GM12878 (cell line): ENCODE results near the gene SCLY. TPM values are rescaled to one million over a fixed set of nuclear protein-coding genes. Genes with fewer than 3 reads are reported as not detected.

Source experiments
- ATAC-seq: fragments of 200-7000 bp; cut with Tn5 transposase; 3 replicates; pipeline ENCODE4 v1.9.1; 2020; ENCODE audit warnings: mild to moderate bottlenecking, moderate library complexity
- BruUV-seq: library from RNA; stranded (reverse); fragments of 400-500 nt; replicated peaks from 2 replicates; lab custom pipeline; 2021; lab: Mats Ljungman, UMichigan
- CTCF ChIA-PET: fragments of 300-600 bp; sonication (Branson Sonifier 250); formaldehyde crosslinking; extraction: SDS; loops from one replicate; lab custom pipeline; 2021; ENCODE audit warnings: inconsistent platforms; lab: Yijun Ruan, JAX
- POLR2A ChIA-PET: fragments of 350-600 bp; formaldehyde crosslinking; extraction: SDS; loops from one replicate; lab custom pipeline; 2021; ENCODE audit warnings: inconsistent platforms; lab: Charles Lee
- RAD21 ChIA-PET: fragments of 300-600 bp; sonication (Branson Sonifier 250); formaldehyde crosslinking; loops from one replicate; lab custom pipeline; 2023; ENCODE audit warnings: antibody characterized with exemption; ENCODE audit not compliant: unreplicated experiment; lab: Charles Lee
- SMC1A ChIA-PET: fragments of 300-600 bp; sonication (Branson Sonifier 250); formaldehyde crosslinking; loops from one replicate; lab custom pipeline; 2023; ENCODE audit not compliant: unreplicated experiment, uncharacterized antibody; lab: Charles Lee
- DNase-seq: peaks from one replicate; pipeline ENCODE4 v3.0.0-alpha.2; 2011; ENCODE audit warnings: low read depth, low spot score
- FAIRE-seq: peaks from 3 replicates; lab custom pipeline; 2011; peaks lifted over from hg19 to GRCh38; lab: Jason Lieb, UNC
- H2AFZ ChIP-seq: 2 replicates; pipeline ENCODE4 v1.6.0; 2011; ENCODE audit warnings: low read depth, low read length, control low read depth; ENCODE audit not compliant: control insufficient read depth
- H3K27ac ChIP-seq: 2 replicates; pipeline ENCODE4 v1.5.1; 2011; ENCODE audit warnings: control low read depth; ENCODE audit not compliant: control insufficient read depth, insufficient read depth
- H3K27me3 ChIP-seq, 2 experiments: replicated peaks in 1 of 2; 2 replicates each; pipeline versions ENCODE4 v1.6.0 to v1.6.1; 2011; ENCODE audit warnings: low read length in 1 of 2; ENCODE audit not compliant: control insufficient read depth in 2 of 2, insufficient read depth in 2 of 2
- H3K36me3 ChIP-seq, 2 experiments: 2 replicates each; pipeline ENCODE4 v1.5.1; 2011; ENCODE audit warnings: low read length in 1 of 2; ENCODE audit not compliant: control insufficient read depth in 2 of 2, insufficient read depth in 2 of 2
- H3K4me1 ChIP-seq: 2 replicates; pipeline ENCODE4 v1.6.1; 2011; ENCODE audit warnings: mild to moderate bottlenecking, low read length, moderate library complexity, mixed read lengths; ENCODE audit not compliant: control insufficient read depth, insufficient read depth
- H3K4me2 ChIP-seq: 2 replicates; pipeline ENCODE4 v1.6.0; 2011; ENCODE audit warnings: control low read depth; ENCODE audit not compliant: control insufficient read depth, insufficient read depth
- H3K4me3 ChIP-seq: fragments of 200-600 bp; sonication (generic); 2 replicates; pipeline ENCODE4 v1.5.1; 2016
- H3K79me2 ChIP-seq: 2 replicates; pipeline ENCODE4 v1.6.0; 2011; ENCODE audit warnings: low read length; ENCODE audit not compliant: control insufficient read depth, insufficient read depth
- H3K9ac ChIP-seq: 2 replicates; pipeline ENCODE4 v1.8.0; 2011; ENCODE audit warnings: low read length, control low read depth, mixed read lengths; ENCODE audit not compliant: control insufficient read depth, insufficient read depth
- H3K9me3 ChIP-seq: replicated peaks from 3 replicates; pipeline ENCODE4 v1.5.1; 2011; ENCODE audit warnings: mild to moderate bottlenecking, low read length; ENCODE audit not compliant: control insufficient read depth, insufficient read depth
- H4K20me1 ChIP-seq: 2 replicates; pipeline ENCODE4 v1.6.0; 2011; ENCODE audit not compliant: control insufficient read depth, insufficient read depth
- ATF7 ChIP-seq: fragments of 450-650 bp; IDR thresholded peaks from 2 replicates; pipeline ENCODE4 v1.6.1; 2016; ENCODE audit warnings: low read depth, mild to moderate bottlenecking
- BCL11A ChIP-seq: IDR thresholded peaks from 2 replicates; pipeline ENCODE4 v1.6.1; 2011; ENCODE audit warnings: low read depth, low read length
- CHD2 ChIP-seq: IDR thresholded peaks from 2 replicates; pipeline ENCODE4 v1.6.1; 2011; ENCODE audit warnings: low read depth, low read length, improper control_type of control experiment, borderline replicate concordance
- DPF2 ChIP-seq: fragments of 450-650 bp; IDR thresholded peaks from 2 replicates; pipeline ENCODE4 v1.6.1; 2017; ENCODE audit warnings: mild to moderate bottlenecking
- KAT2A ChIP-seq: conservative IDR thresholded peaks from 2 replicates; pipeline ENCODE4 v1.6.1; 2011; ENCODE audit warnings: low read depth, low read length; ENCODE audit not compliant: control insufficient read depth
- KLF5 ChIP-seq: fragments of 450-650 bp; IDR thresholded peaks from 2 replicates; pipeline ENCODE4 v1.6.1; 2014; ENCODE audit warnings: mild to moderate bottlenecking; ENCODE audit not compliant: partially characterized antibody
- MTA2 ChIP-seq: fragments of 450-650 bp; IDR thresholded peaks from 2 replicates; pipeline ENCODE4 v1.6.1; 2016; ENCODE audit warnings: low read depth, mild to moderate bottlenecking, moderate library complexity
- PAX8 ChIP-seq: fragments of 450-650 bp; IDR thresholded peaks from 2 replicates; pipeline ENCODE4 v1.6.1; 2017; ENCODE audit warnings: mild to moderate bottlenecking, moderate library complexity
- RAD51 ChIP-seq: fragments of 450-650 bp; IDR thresholded peaks from 2 replicates; pipeline ENCODE4 v1.6.1; 2016; ENCODE audit warnings: moderate library complexity, mild to moderate bottlenecking, inconsistent platforms
- RB1 ChIP-seq: fragments of 450-650 bp; formaldehyde crosslinking; IDR thresholded peaks from 2 replicates; pipeline ENCODE4 v1.6.1; 2017; ENCODE audit warnings: mild to moderate bottlenecking, borderline replicate concordance
- SIN3A ChIP-seq: IDR thresholded peaks from 2 replicates; pipeline ENCODE4 v1.6.1; 2012; ENCODE audit warnings: low read depth, low read length, improper control_type of control experiment
- SUZ12 ChIP-seq: fragments of 200-600 bp; sonication (generic); IDR thresholded peaks from one replicate; pipeline ENCODE4 v1.6.1; 2018; ENCODE audit warnings: antibody characterized with exemption, mild to moderate bottlenecking; ENCODE audit not compliant: unreplicated experiment
- TARDBP ChIP-seq: IDR thresholded peaks from 2 replicates; pipeline ENCODE4 v1.6.1; 2016; ENCODE audit warnings: borderline replicate concordance
- ZNF384 ChIP-seq: IDR thresholded peaks from 2 replicates; pipeline ENCODE4 v1.6.1; 2012; ENCODE audit warnings: low read depth, mild to moderate bottlenecking, low read length, improper control_type of control experiment, borderline replicate concordance
- WGBS: methylation state at CpG from one replicate; pipeline ENCODE4 v1.1.6; 2016; ENCODE audit warnings: low lambda C conversion rate; ENCODE audit not compliant: insufficient replicate concordance, insufficient coverage; ENCODE audit errors: missing lambda C conversion rate; 5-methylcytosine and 5-hydroxymethylcytosine counted together
- in situ Hi-C: fragments of 300-500 bp; cut with MboI; formaldehyde crosslinking; loops from 9 replicates; pipeline ENCODE4 v1.14.3; 2018; ENCODE audit warnings: mixed read lengths
- intact Hi-C: fragments of 100-400 bp; cut with micrococcal nuclease; formaldehyde crosslinking; loops from one replicate; pipeline ENCODE4 v1.14.2; 2022; ENCODE audit not compliant: unreplicated experiment
- polyA plus RNA-seq, 11 experiments: library from polyadenylated mRNA; depleted of rRNA in 4 of 11; unstranded in 6 of 11; stranded (reverse) in 5 of 11; fragments of >200 nt; fragmentation: Nextera tagmentation in 4 of 11; fragmentation: Illumina TruSeq in 1 of 11; extraction: Ambion mirVana in 4 of 11; extraction: Trizol in 1 of 11; gene quantifications; 1 replicate in 1 of 11; 2 replicates in 10 of 11; pipeline versions ENCODE4 v1.2.1 to v1.2.3, GENCODE V29; 2011 to 2016; ENCODE audit warnings: inconsistent platforms in 2 of 11, missing spikeins in 2 of 11, low read depth in 1 of 11
- total RNA-seq, 4 experiments: library from RNA; depleted of rRNA in 3 of 4; stranded (reverse); fragments of >200 nt in 3 of 4; fragmentation: Illumina TruSeq in 1 of 4; extraction: Trizol in 1 of 4; gene quantifications; 2 replicates each; pipeline versions ENCODE4 v1.2.1 to v1.2.3, GENCODE V29; 2013 to 2021
- TF ChIP-seq, protein P1 (sequence below): fragments of 150-350 bp; IDR thresholded peaks from 2 replicates; pipeline ENCODE4 v1.6.1; 2014; ENCODE audit warnings: mild to moderate bottlenecking, low read depth, low read length
- TF ChIP-seq, protein P2 (sequence below): fragments of 450-650 bp; IDR thresholded peaks from 2 replicates; pipeline ENCODE4 v1.6.1; 2016; ENCODE audit warnings: mild to moderate bottlenecking
- TF ChIP-seq, protein P3 (sequence below): fragments of 450-650 bp; formaldehyde crosslinking; IDR thresholded peaks from 2 replicates; pipeline ENCODE4 v1.4.0; 2020; ENCODE audit warnings: mild to moderate bottlenecking, moderate library complexity

SCLY gene
- total and polyA plus RNA-seq, 10 of the 15 experiments (the other 5 are each of a cell fraction or from before 2014, with no cell fraction given) = 3.3 to 49.1 (median 32.3) TPM

DNA sequence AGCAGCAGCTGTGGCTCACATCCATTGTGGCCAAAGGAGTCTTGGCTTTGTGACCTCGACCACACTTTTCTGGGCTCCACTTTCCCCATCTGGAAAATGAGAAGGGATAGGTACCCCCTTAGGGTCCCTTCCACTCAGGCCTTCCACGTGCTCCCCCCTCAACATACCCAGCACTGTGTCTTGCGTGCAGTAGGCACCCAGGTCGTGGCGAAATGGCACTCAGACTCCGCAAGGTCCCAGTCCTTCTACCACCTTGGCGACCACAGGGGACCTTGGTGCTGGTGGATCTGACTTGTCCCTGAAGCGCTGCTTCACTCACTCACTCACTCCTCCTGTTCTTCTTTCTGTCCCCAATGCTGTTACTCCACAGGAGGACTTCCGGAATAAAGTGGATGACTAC, 19.9 kb upstream of the SCLY start:
- H3K4me2 ChIP-seq = no peak overlapping the region
- H3K27ac ChIP-seq = no peak overlapping the region
- SMC1A ChIA-PET = interaction anchor here (1.1 to 2.1 kb wide), 2 partner anchors 13 to 43 kb away, joined by 3 to 6 read pairs; no protein-coding TSS in a partner anchor
- POLR2A ChIA-PET = no interaction called here
- DNase-seq = no peak
- no peak overlapping the region for H2AFZ ChIP-seq
- H4K20me1 ChIP-seq = no peaks in the 10 kb centered on the region
- RAD21 ChIA-PET = interaction anchor here (1.3 kb wide), 1 partner anchor 20 kb away, joined by 3 read pairs; the partner anchor contains the start of gene SCLY
- no peaks in the 10 kb centered on the region for H3K4me1 ChIP-seq
- no peak for ATAC-seq
- peaks cover 4 to 6% of the 10 kb centered on the region in 2 experiments; a peak in 3 of 4 replicates for H3K36me3 ChIP-seq
- H3K4me3 ChIP-seq = no peak overlapping the region
- H3K27me3 ChIP-seq = no peaks in the 10 kb centered on the region
- intact Hi-C loops (no loop called here), in situ Hi-C loops (no loop called here)
- CTCF ChIA-PET = no interaction called here
- H3K9me3 ChIP-seq = no peaks in the 10 kb centered on the region
- H3K9ac ChIP-seq = no peak overlapping the region
- no peaks in the 10 kb centered on the region for H3K79me2 ChIP-seq
- no peak for FAIRE-seq
- WGBS = 71% methylated on average over 9 of the region's 9 CpGs
- TF ChIP-seq KLF5 (no peak), BCL11A (no peak), DPF2 (no peak), CHD2 (no peak), ZNF384 (no peak), RB1 (no peak), PAX8 (no peak), MTA2 (no peak), ATF7 (no peak), SUZ12 (no peak), TARDBP (no peak), KAT2A (no peak), RAD51 (no peak), SIN3A (no peak)
- TF ChIP-seq, protein P1, sequence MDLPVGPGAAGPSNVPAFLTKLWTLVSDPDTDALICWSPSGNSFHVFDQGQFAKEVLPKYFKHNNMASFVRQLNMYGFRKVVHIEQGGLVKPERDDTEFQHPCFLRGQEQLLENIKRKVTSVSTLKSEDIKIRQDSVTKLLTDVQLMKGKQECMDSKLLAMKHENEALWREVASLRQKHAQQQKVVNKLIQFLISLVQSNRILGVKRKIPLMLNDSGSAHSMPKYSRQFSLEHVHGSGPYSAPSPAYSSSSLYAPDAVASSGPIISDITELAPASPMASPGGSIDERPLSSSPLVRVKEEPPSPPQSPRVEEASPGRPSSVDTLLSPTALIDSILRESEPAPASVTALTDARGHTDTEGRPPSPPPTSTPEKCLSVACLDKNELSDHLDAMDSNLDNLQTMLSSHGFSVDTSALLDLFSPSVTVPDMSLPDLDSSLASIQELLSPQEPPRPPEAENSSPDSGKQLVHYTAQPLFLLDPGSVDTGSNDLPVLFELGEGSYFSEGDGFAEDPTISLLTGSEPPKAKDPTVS = no peak
- TF ChIP-seq, protein P2, sequence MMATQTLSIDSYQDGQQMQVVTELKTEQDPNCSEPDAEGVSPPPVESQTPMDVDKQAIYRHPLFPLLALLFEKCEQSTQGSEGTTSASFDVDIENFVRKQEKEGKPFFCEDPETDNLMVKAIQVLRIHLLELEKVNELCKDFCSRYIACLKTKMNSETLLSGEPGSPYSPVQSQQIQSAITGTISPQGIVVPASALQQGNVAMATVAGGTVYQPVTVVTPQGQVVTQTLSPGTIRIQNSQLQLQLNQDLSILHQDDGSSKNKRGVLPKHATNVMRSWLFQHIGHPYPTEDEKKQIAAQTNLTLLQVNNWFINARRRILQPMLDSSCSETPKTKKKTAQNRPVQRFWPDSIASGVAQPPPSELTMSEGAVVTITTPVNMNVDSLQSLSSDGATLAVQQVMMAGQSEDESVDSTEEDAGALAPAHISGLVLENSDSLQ = no peak
- TF ChIP-seq, protein P3, sequence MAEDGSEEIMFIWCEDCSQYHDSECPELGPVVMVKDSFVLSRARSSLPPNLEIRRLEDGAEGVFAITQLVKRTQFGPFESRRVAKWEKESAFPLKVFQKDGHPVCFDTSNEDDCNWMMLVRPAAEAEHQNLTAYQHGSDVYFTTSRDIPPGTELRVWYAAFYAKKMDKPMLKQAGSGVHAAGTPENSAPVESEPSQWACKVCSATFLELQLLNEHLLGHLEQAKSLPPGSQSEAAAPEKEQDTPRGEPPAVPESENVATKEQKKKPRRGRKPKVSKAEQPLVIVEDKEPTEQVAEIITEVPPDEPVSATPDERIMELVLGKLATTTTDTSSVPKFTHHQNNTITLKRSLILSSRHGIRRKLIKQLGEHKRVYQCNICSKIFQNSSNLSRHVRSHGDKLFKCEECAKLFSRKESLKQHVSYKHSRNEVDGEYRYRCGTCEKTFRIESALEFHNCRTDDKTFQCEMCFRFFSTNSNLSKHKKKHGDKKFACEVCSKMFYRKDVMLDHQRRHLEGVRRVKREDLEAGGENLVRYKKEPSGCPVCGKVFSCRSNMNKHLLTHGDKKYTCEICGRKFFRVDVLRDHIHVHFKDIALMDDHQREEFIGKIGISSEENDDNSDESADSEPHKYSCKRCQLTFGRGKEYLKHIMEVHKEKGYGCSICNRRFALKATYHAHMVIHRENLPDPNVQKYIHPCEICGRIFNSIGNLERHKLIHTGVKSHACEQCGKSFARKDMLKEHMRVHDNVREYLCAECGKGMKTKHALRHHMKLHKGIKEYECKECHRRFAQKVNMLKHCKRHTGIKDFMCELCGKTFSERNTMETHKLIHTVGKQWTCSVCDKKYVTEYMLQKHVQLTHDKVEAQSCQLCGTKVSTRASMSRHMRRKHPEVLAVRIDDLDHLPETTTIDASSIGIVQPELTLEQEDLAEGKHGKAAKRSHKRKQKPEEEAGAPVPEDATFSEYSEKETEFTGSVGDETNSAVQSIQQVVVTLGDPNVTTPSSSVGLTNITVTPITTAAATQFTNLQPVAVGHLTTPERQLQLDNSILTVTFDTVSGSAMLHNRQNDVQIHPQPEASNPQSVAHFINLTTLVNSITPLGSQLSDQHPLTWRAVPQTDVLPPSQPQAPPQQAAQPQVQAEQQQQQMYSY (CRISPR knock-in tag) = no peak
- no TSS peak for BruUV-seq
